ENCODE results near the gene GRAMD1B.

Gene GRAMD1B

DNA sequence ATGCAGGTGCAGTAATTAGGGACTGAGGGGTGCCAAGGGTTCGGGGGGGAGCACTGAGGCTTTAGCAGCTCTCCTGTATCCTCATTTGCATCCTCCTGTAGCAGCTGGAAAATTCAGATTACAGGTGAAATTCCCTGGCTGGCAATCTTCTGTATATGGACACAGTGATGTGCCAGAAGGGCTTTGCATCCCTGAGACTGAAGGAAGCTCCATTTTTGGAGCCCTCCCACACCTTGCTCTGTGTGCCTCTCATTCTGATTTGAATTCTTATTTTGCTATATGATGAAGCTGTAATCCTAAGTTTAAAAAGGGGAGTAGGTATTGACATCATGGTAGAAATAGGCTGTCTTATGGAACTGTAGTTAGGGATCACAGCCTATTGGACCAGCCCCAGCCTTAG lies 177.7 kb downstream of the GRAMD1B start:
- H3K14ac ChIP-seq (ENCODE audit: low read length): no peak overlapping the region
- no peak overlapping the region for H3K23ac ChIP-seq (ENCODE audit: low read length)
- H2BK5ac ChIP-seq (ENCODE audit: low read depth, low read length, poor library complexity): no peak overlapping the region
- no peak overlapping the region for H2BK120ac ChIP-seq (ENCODE audit: insufficient read depth, low read length, poor library complexity)
- H3K4me1 ChIP-seq (ENCODE audit: control insufficient read depth in 1 of 2, insufficient read depth in 2 of 2, low read length in 2 of 2): peaks cover 0 to 3% of the 10 kb centered on the region in 2 experiments
- no peak overlapping the region for H3K4me2 ChIP-seq (ENCODE audit: low read length)
- H3K27ac ChIP-seq (ENCODE audit: low read depth, low read length): no peak overlapping the region
- H4K8ac ChIP-seq (ENCODE audit: low read depth, low read length): no peak overlapping the region
- H3K79me2 ChIP-seq (ENCODE audit: control insufficient read depth, insufficient read depth, low read length, poor library complexity): no peaks in the 10 kb centered on the region
- no peak overlapping the region for H3K9ac ChIP-seq (ENCODE audit: low read length)
- no peak overlapping the region for H3K18ac ChIP-seq (ENCODE audit: low read length)
- no peaks in the 10 kb centered on the region for H3K36me3 ChIP-seq (ENCODE audit: control insufficient read depth in 1 of 2, insufficient read depth in 2 of 2, low read length in 2 of 2)
- H3K4me3 ChIP-seq (ENCODE audit: low read depth, low read length): no peak overlapping the region
- no peaks in the 10 kb centered on the region for H3K27me3 ChIP-seq (ENCODE audit: insufficient read depth, low read length)
- no peak overlapping the region for H2AK5ac ChIP-seq (ENCODE audit: low read length)
- H3K79me1 ChIP-seq (ENCODE audit: low read length): no peaks in the 10 kb centered on the region
- H3K4ac ChIP-seq (ENCODE audit: low read depth, low read length): no peak overlapping the region
- H4K12ac ChIP-seq (ENCODE audit: low read depth, low read length): no peak overlapping the region
- no peak overlapping the region for H2BK12ac ChIP-seq (ENCODE audit: low read length)
- no CpG with 5 or more reads among the region's 1 CpG for WGBS (ENCODE audit: extremely low coverage, insufficient coverage, insufficient read length)
- no peak for DNase-seq
- no peaks in the 10 kb centered on the region for H3K9me3 ChIP-seq (ENCODE audit: insufficient read depth, low read depth, low read length)
- H2AFZ ChIP-seq (ENCODE audit: insufficient read depth, low read length, poor library complexity): no peak overlapping the region
- no peak overlapping the region for H4K91ac ChIP-seq (ENCODE audit: low read depth, low read length)

DNA sequence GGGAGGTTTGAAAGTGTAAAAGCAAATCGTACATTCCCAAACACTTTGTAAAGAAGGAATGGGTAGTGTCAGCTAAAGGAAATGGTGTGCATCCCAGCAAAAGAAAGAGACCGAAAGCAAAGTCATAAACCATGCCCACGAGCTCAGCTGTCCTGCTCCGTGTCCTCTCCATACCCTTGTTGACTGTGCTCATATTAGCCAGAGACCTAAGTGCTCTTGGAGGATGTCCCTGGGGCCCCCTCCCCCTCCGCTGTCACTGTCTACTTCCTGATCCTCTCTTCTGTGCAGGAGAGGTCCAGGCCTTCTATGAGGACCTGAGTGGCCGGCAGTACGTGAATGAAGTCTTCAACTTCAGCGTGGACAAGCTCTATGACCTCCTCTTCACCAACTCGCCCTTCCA lies 178.3 kb downstream of the GRAMD1B start:
- H2AK5ac ChIP-seq (ENCODE audit: low read length): no peak overlapping the region
- no peak overlapping the region for H3K4me2 ChIP-seq (ENCODE audit: low read length)
- H3K27ac ChIP-seq (ENCODE audit: low read depth, low read length): no peak overlapping the region
- no peak overlapping the region for H3K4ac ChIP-seq (ENCODE audit: low read depth, low read length)
- H2BK120ac ChIP-seq (ENCODE audit: insufficient read depth, low read length, poor library complexity): no peak overlapping the region
- no CpG with 5 or more reads among the region's 9 CpGs for WGBS (ENCODE audit: extremely low coverage, insufficient coverage, insufficient read length)
- H2AFZ ChIP-seq (ENCODE audit: insufficient read depth, low read length, poor library complexity): no peak overlapping the region
- H3K79me2 ChIP-seq (ENCODE audit: control insufficient read depth, insufficient read depth, low read length, poor library complexity): no peaks in the 10 kb centered on the region
- H3K14ac ChIP-seq (ENCODE audit: low read length): no peak overlapping the region
- no peaks in the 10 kb centered on the region for H3K27me3 ChIP-seq (ENCODE audit: insufficient read depth, low read length)
- no peak overlapping the region for H4K8ac ChIP-seq (ENCODE audit: low read depth, low read length)
- H2BK12ac ChIP-seq (ENCODE audit: low read length): no peak overlapping the region
- H3K79me1 ChIP-seq (ENCODE audit: low read length): no peaks in the 10 kb centered on the region
- H3K23ac ChIP-seq (ENCODE audit: low read length): no peak overlapping the region
- no peak overlapping the region for H3K18ac ChIP-seq (ENCODE audit: low read length)
- no peak overlapping the region for H3K9ac ChIP-seq (ENCODE audit: low read length)
- H3K4me1 ChIP-seq (ENCODE audit: control insufficient read depth in 1 of 2, insufficient read depth in 2 of 2, low read length in 2 of 2): no peaks in the 10 kb centered on the region
- H3K9me3 ChIP-seq (ENCODE audit: insufficient read depth, low read depth, low read length): no peaks in the 10 kb centered on the region
- no peaks in the 10 kb centered on the region for H3K36me3 ChIP-seq (ENCODE audit: control insufficient read depth in 1 of 2, insufficient read depth in 2 of 2, low read length in 2 of 2)
- H2BK5ac ChIP-seq (ENCODE audit: low read depth, low read length, poor library complexity): no peak overlapping the region
- H3K4me3 ChIP-seq (ENCODE audit: low read depth, low read length): no peak overlapping the region
- H4K91ac ChIP-seq (ENCODE audit: low read depth, low read length): no peak overlapping the region
- DNase-seq: no peak
- no peak overlapping the region for H4K12ac ChIP-seq (ENCODE audit: low read depth, low read length)

DNA sequence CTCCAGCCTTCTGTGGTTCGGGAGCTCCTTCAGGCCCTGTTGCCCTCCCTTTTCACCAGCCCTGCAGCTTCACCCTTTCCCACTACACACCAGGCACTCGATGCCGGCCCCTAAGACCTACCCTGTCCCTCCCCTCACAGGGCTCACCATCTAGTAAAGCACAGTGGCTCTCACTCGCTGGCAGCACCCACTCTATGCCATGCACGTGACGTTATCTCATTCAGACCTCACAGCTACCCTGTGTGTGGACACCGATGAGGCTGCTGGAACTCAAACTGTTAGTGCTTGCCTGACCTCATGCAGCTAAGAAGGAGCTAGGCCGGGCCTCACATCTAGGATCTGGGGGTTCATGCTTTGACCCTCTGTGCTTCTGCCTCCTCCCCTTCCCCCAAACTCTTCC lies 178.9 kb downstream of the GRAMD1B start:
- Histone ChIP-seq H3K79me2 (ENCODE audit: control insufficient read depth, insufficient read depth, low read length, poor library complexity) (no peaks in the 10 kb centered on the region), H3K4me1 (ENCODE audit: control insufficient read depth in 1 of 2, insufficient read depth in 2 of 2, low read length in 2 of 2) (no peaks in the 10 kb centered on the region), H3K4me2 (ENCODE audit: low read length) (no peak overlapping the region), H3K9me3 (ENCODE audit: insufficient read depth, low read depth, low read length) (no peaks in the 10 kb centered on the region), H3K27me3 (ENCODE audit: insufficient read depth, low read length) (no peaks in the 10 kb centered on the region), H3K23ac (ENCODE audit: low read length) (no peak overlapping the region), H3K9ac (ENCODE audit: low read length) (no peak overlapping the region), H2AK5ac (ENCODE audit: low read length) (no peak overlapping the region), H3K4ac (ENCODE audit: low read depth, low read length) (no peak overlapping the region), H4K91ac (ENCODE audit: low read depth, low read length) (no peak overlapping the region), H3K79me1 (ENCODE audit: low read length) (no peaks in the 10 kb centered on the region), H3K4me3 (ENCODE audit: low read depth, low read length) (no peak overlapping the region), H3K27ac (ENCODE audit: low read depth, low read length) (no peak overlapping the region), H4K12ac (ENCODE audit: low read depth, low read length) (no peak overlapping the region), H4K8ac (ENCODE audit: low read depth, low read length) (no peak overlapping the region), H2BK120ac (ENCODE audit: insufficient read depth, low read length, poor library complexity) (no peak overlapping the region), H2AFZ (ENCODE audit: insufficient read depth, low read length, poor library complexity) (no peak overlapping the region), H2BK5ac (ENCODE audit: low read depth, low read length, poor library complexity) (no peak overlapping the region), H2BK12ac (ENCODE audit: low read length) (no peak overlapping the region), H3K36me3 (ENCODE audit: control insufficient read depth in 1 of 2, insufficient read depth in 2 of 2, low read length in 2 of 2) (no peaks in the 10 kb centered on the region), H3K14ac (ENCODE audit: low read length) (no peak overlapping the region), H3K18ac (ENCODE audit: low read length) (no peak overlapping the region)
- no CpG with 5 or more reads among the region's 8 CpGs for WGBS (ENCODE audit: extremely low coverage, insufficient coverage, insufficient read length)
- DNase-seq: no peak

DNA sequence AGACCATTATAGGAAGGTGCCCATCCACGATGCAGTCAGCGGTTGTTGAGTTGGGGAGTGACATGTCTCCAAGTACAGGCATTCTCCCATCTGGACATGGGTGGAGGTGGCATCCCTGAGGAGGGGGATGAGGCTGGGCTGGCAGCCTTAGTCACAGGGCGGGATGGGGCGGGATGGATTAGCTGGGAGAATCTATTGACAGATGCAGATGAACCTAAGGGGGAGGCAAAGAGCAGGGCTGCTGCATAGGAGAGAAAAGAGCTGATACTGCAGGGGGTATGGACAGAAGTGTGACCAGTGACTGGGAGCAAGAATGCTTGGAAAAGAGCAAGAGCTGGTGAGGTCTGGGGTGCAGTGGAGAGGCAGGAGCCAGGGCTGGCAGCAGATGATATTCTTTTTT lies 181.6 kb downstream of the GRAMD1B start:
- no peak overlapping the region for H3K18ac ChIP-seq (ENCODE audit: low read length)
- H3K4me1 ChIP-seq (ENCODE audit: control insufficient read depth in 1 of 2, insufficient read depth in 2 of 2, low read length in 2 of 2): no peaks in the 10 kb centered on the region
- H3K4ac ChIP-seq (ENCODE audit: low read depth, low read length): no peak overlapping the region
- H2BK120ac ChIP-seq (ENCODE audit: insufficient read depth, low read length, poor library complexity): no peak overlapping the region
- H2AK5ac ChIP-seq (ENCODE audit: low read length): no peak overlapping the region
- H3K4me2 ChIP-seq (ENCODE audit: low read length): no peak overlapping the region
- H2AFZ ChIP-seq (ENCODE audit: insufficient read depth, low read length, poor library complexity): no peak overlapping the region
- no peak overlapping the region for H3K14ac ChIP-seq (ENCODE audit: low read length)
- no peak for DNase-seq
- no peak overlapping the region for H3K27ac ChIP-seq (ENCODE audit: low read depth, low read length)
- no peak overlapping the region for H4K8ac ChIP-seq (ENCODE audit: low read depth, low read length)
- no peaks in the 10 kb centered on the region for H3K27me3 ChIP-seq (ENCODE audit: insufficient read depth, low read length)
- H3K9ac ChIP-seq (ENCODE audit: low read length): no peak overlapping the region
- H2BK12ac ChIP-seq (ENCODE audit: low read length): no peak overlapping the region
- WGBS (ENCODE audit: extremely low coverage, insufficient coverage, insufficient read length): no CpG with 5 or more reads among the region's 4 CpGs
- H4K91ac ChIP-seq (ENCODE audit: low read depth, low read length): no peak overlapping the region
- H3K9me3 ChIP-seq (ENCODE audit: insufficient read depth, low read depth, low read length): no peaks in the 10 kb centered on the region
- no peak overlapping the region for H3K23ac ChIP-seq (ENCODE audit: low read length)
- no peaks in the 10 kb centered on the region for H3K79me1 ChIP-seq (ENCODE audit: low read length)
- no peak overlapping the region for H2BK5ac ChIP-seq (ENCODE audit: low read depth, low read length, poor library complexity)
- no peak overlapping the region for H4K12ac ChIP-seq (ENCODE audit: low read depth, low read length)
- H3K4me3 ChIP-seq (ENCODE audit: low read depth, low read length): no peak overlapping the region
- H3K79me2 ChIP-seq (ENCODE audit: control insufficient read depth, insufficient read depth, low read length, poor library complexity): no peaks in the 10 kb centered on the region
- H3K36me3 ChIP-seq (ENCODE audit: control insufficient read depth in 1 of 2, insufficient read depth in 2 of 2, low read length in 2 of 2): no peaks in the 10 kb centered on the region
